DND-41 (cell line): ENCODE results near the gene EID2.

Source experiments
- CTCF ChIP-seq: IDR thresholded peaks from 2 replicates; pipeline ENCODE4 v1.5.1; 2012; ENCODE audit warnings: borderline replicate concordance, low read length, moderate library complexity, mild to moderate bottlenecking; ENCODE audit not compliant: poor library complexity, severe bottlenecking; ENCODE audit errors: extremely low read depth
- EZH2 ChIP-seq: IDR thresholded peaks from 3 replicates; pipeline ENCODE4 v1.6.1; 2012; ENCODE audit warnings: borderline replicate concordance, low read depth, mild to moderate bottlenecking, moderate library complexity, low read length, inconsistent platforms; ENCODE audit not compliant: severe bottlenecking

DNA sequence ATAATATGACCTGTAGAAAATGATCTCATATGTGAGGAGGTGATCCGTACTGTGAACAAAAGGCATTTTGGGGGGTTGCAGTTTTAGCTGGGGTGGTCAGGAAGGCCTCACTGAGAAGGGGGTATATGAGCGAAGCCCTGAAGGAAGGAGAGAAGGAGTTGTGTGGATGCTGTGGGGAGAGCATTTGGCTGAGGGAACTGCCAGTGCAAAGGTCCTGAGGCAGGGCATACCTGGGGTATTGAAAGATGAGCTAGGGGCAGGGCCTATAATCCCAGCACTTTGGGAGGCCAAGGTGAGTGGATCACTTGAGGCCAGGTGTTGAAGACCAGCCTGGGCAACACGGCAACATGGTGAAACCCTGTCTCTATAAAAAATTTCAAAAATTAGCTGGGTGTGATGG is 22.5 kb downstream of the EID2 start:
- TF ChIP-seq CTCF (no peak), EZH2 (no peak)
